Limb (tissue), 2 donors: ENCODE data around the gene TBL1Y.
"Not testable (repeated sequence)": the region's sequence is repeated elsewhere in the genome, so short reads cannot be mapped to it uniquely, and the experiment has no call there.

Experiments
- DNase-seq, 2 donors: peaks; one replicate each; pipeline ENCODE4 v3.0.0-alpha.2; 2016; ENCODE audit errors: extremely low spot score in 2 of 2

TBL1Y gene

GRCh38 chrY:7078725-7079124, 168.2 kb downstream of the TBL1Y start:
- no peak for DNase-seq

- DNase-seq, result not testable (repeated sequence)
Measured at GRCh38 chrY:7080548-7080947, 170.1 kb downstream of the TBL1Y start.

GRCh38 chrY:7085606-7086005, 175.1 kb downstream of the TBL1Y start:
- peak; percentile 67 to 84 for DNase-seq

- DNase-seq, result no peak
Measured at GRCh38 chrY:7092836-7093235, 182.3 kb downstream of the TBL1Y start.

- DNase-seq, result no peak
Measured at GRCh38 chrY:7094365-7094764, 183.9 kb downstream of the TBL1Y start.

GRCh38 chrY:7097021-7097420, 186.5 kb downstream of the TBL1Y start:
- no peak for DNase-seq

- no peak for DNase-seq
Measured at GRCh38 chrY:7099742-7100141, 189.2 kb downstream of the TBL1Y start.

GRCh38 chrY:7102680-7103079, 192.2 kb downstream of the TBL1Y start:
- DNase-seq, result no peak

GRCh38 chrY:7107179-7107578, 196.7 kb downstream of the TBL1Y start:
- DNase-seq, result no peak

GRCh38 chrY:7110086-7110485, 199.6 kb downstream of the TBL1Y start:
- DNase-seq, result no peak

GRCh38 chrY:7115871-7116270, 205.4 kb downstream of the TBL1Y start:
- DNase-seq, result no peak

GRCh38 chrY:7122202-7122601, 211.7 kb downstream of the TBL1Y start:
- DNase-seq, result no peak

- no peak for DNase-seq
Measured at GRCh38 chrY:7125136-7126056, 214.9 kb downstream of the TBL1Y start.

GRCh38 chrY:7128211-7128610, 217.7 kb downstream of the TBL1Y start:
- DNase-seq, result no peak
